ENCODE data around the gene MESD.

GRCh38 chr15:81013396-81013929 lies 23.8 kb upstream of the MESD start:
- no peak for TF ChIP-seq CTCF (IDR thresholded peaks at IDR 0.05)
- TF ChIP-seq ZFX (IDR thresholded peaks at IDR 0.05; ENCODE audit: borderline replicate concordance) = no peak
